GM23338 (cell line): ENCODE results near the gene CCDC54. TPM values are rescaled to one million over a fixed set of nuclear protein-coding genes. Genes with fewer than 3 reads are reported as not detected.
A peak's percentile ranks its signal among the peaks of the same experiment; 100 is the strongest.

Experiments
- ATAC-seq: fragments of 200-7000 bp; cut with Tn5 transposase; 3 replicates; pipeline ENCODE4 v1.9.1; 2020
- DNase-seq: peaks from one replicate; pipeline ENCODE4 v3.0.0-alpha.2; 2015; ENCODE audit warnings: low spot score
- H2AFZ ChIP-seq: fragments of 200-600 bp; sonication (generic); 2 replicates; pipeline ENCODE4 v1.8.0; 2016; ENCODE audit warnings: antibody characterized with exemption, mild to moderate bottlenecking, moderate library complexity
- H3F3A ChIP-seq: fragments of 200-600 bp; sonication (generic); replicated peaks from 2 replicates; pipeline ENCODE4 v1.8.0; 2017; ENCODE audit warnings: antibody characterized with exemption, mixed run types, low read depth
- H3K27ac ChIP-seq: fragments of 200-600 bp; sonication (generic); 2 replicates; pipeline ENCODE4 v1.6.1; 2016; ENCODE audit warnings: low read depth
- H3K27me3 ChIP-seq: fragments of 200-600 bp; sonication (generic); 2 replicates; pipeline ENCODE4 v1.8.0; 2016; ENCODE audit warnings: mild to moderate bottlenecking, mixed run types, moderate library complexity; ENCODE audit not compliant: insufficient read depth
- H3K36me3 ChIP-seq: fragments of 200-600 bp; sonication (generic); 2 replicates; pipeline ENCODE4 v1.8.0; 2016; ENCODE audit warnings: mild to moderate bottlenecking; ENCODE audit not compliant: insufficient read depth
- H3K4me1 ChIP-seq: fragments of 200-600 bp; sonication (generic); 2 replicates; pipeline ENCODE4 v1.8.0; 2016; ENCODE audit warnings: mild to moderate bottlenecking, moderate library complexity; ENCODE audit not compliant: insufficient read depth
- H3K4me2 ChIP-seq: fragments of 200-600 bp; sonication (generic); 2 replicates; pipeline ENCODE4 v1.7.1; 2017; ENCODE audit warnings: mixed run types
- H3K4me3 ChIP-seq: fragments of 200-600 bp; sonication (generic); 2 replicates; pipeline ENCODE4 v1.6.1; 2016; ENCODE audit warnings: mixed run types
- H3K79me2 ChIP-seq: fragments of 200-600 bp; sonication (generic); replicated peaks from 2 replicates; pipeline ENCODE4 v1.8.0; 2017; ENCODE audit warnings: mild to moderate bottlenecking; ENCODE audit not compliant: insufficient read depth
- H3K9me2 ChIP-seq: fragments of 200-600 bp; sonication (generic); 2 replicates; pipeline ENCODE4 v1.8.0; 2017; ENCODE audit not compliant: insufficient read depth
- H4K20me1 ChIP-seq: fragments of 200-600 bp; sonication (generic); replicated peaks from 2 replicates; pipeline ENCODE4 v1.8.0; 2017; ENCODE audit warnings: mild to moderate bottlenecking; ENCODE audit not compliant: insufficient read depth
- H3K27ac Mint-ChIP-seq: 2 replicates; pipeline ENCODE4 v1.8.0; 2020; ENCODE audit warnings: inconsistent platforms, mild to moderate bottlenecking, moderate library complexity, mixed read lengths
- H3K27me3 Mint-ChIP-seq: 3 replicates; pipeline ENCODE4 v1.8.0; 2022; ENCODE audit warnings: low read depth, mild to moderate bottlenecking, moderate library complexity, mixed read lengths, inconsistent platforms; ENCODE audit not compliant: insufficient read depth, poor library complexity
- H3K36me3 Mint-ChIP-seq: 3 replicates; pipeline ENCODE4 v1.8.0; 2021; ENCODE audit warnings: low read depth, mild to moderate bottlenecking, inconsistent platforms, moderate library complexity, mixed read lengths
- H3K4me1 Mint-ChIP-seq: 3 replicates; pipeline ENCODE4 v1.8.0; 2020; ENCODE audit warnings: mild to moderate bottlenecking, inconsistent platforms, mixed read lengths
- H3K4me3 Mint-ChIP-seq: 3 replicates; pipeline ENCODE4 v1.8.0; 2021; ENCODE audit warnings: moderate library complexity, mild to moderate bottlenecking, inconsistent platforms, mixed read lengths
- H3K9me3 Mint-ChIP-seq: 3 replicates; pipeline ENCODE4 v1.8.0; 2020; ENCODE audit warnings: moderate library complexity, mild to moderate bottlenecking, inconsistent platforms, mixed read lengths
- EZH2phosphoT487 ChIP-seq: fragments of 200-600 bp; sonication (generic); IDR thresholded peaks from one replicate; pipeline ENCODE4 v1.8.1; 2018; ENCODE audit warnings: antibody characterized with exemption; ENCODE audit not compliant: unreplicated experiment
- JUNB ChIP-seq: IDR thresholded peaks from one replicate; pipeline ENCODE4 v1.6.1; 2016; ENCODE audit warnings: antibody characterized with exemption; ENCODE audit not compliant: unreplicated experiment
- REST ChIP-seq: IDR thresholded peaks from one replicate; pipeline ENCODE4 v1.6.1; 2018; ENCODE audit warnings: antibody characterized with exemption; ENCODE audit not compliant: unreplicated experiment
- STAT1 ChIP-seq: IDR thresholded peaks from one replicate; pipeline ENCODE4 v1.6.1; 2016; ENCODE audit warnings: antibody characterized with exemption; ENCODE audit not compliant: unreplicated experiment
- ZNF331 ChIP-seq: fragments of 250-450 bp; sonication (Bioruptor Pico); IDR thresholded peaks from 2 replicates; pipeline ENCODE4 v1.5.0; 2020; ENCODE audit warnings: low read depth, mild to moderate bottlenecking, moderate library complexity
- ZNF462 ChIP-seq: fragments of 250-450 bp; sonication (Bioruptor Pico); IDR thresholded peaks from 2 replicates; pipeline ENCODE4 v1.5.0; 2020; ENCODE audit warnings: mild to moderate bottlenecking, moderate library complexity
- polyA plus RNA-seq: library from polyadenylated mRNA; unstranded; fragments of >200 nt; fragmentation: Nextera tagmentation; extraction: Ambion mirVana; gene quantifications from 2 replicates; pipeline ENCODE4 v1.2.1, GENCODE V29; 2016
- total RNA-seq: library from RNA; depleted of rRNA; stranded (reverse); fragments of >200 nt; shearing (Covaris generic); gene quantifications from 2 replicates; pipeline ENCODE4 v1.2.3, GENCODE V29; 2014

The CCDC54 gene
- total and polyA plus RNA-seq, 2 experiments from 2014 or later, result not detected

- no peak for ATAC-seq
- H3K27ac Mint-ChIP-seq, result no peak overlapping the region
- H3K4me2 ChIP-seq, result no peak overlapping the region
Measured at GRCh38 chr3:107375682-107376081, 1.6 kb upstream of the CCDC54 start.

GRCh38 chr3:107382631-107383030 is 5.4 kb downstream of the CCDC54 start:
- Mint-ChIP-seq H3K27ac (no peak overlapping the region), H3K27me3 (no peaks in the 10 kb centered on the region)

More at GRCh38 chr3:107375682-107376081, 1.6 kb upstream of the CCDC54 start:
- DNase-seq, result no peak
- Mint-ChIP-seq H3K4me3 (no peak overlapping the region), H3K4me1 (peaks cover 12% of the 10 kb centered on the region; the same call in 2 of the 3 replicates), H3K9me3 (no peaks in the 10 kb centered on the region), H3K27me3 (peaks cover 2% of the 10 kb centered on the region), H3K36me3 (no peaks in the 10 kb centered on the region)
- Histone ChIP-seq H4K20me1 (no peaks in the 10 kb centered on the region), H3F3A (no peaks in the 10 kb centered on the region), H3K27me3 (no peaks in the 10 kb centered on the region), H3K79me2 (no peaks in the 10 kb centered on the region), H3K27ac (no peak overlapping the region), H3K4me1 (peaks cover 6% of the 10 kb centered on the region; the same call in 1 of the 2 replicates), H2AFZ (no peak overlapping the region), H3K4me3 (no peak overlapping the region), H3K36me3 (no peaks in the 10 kb centered on the region), H3K9me2 (peaks cover 8% of the 10 kb centered on the region)
- TF ChIP-seq JUNB (no peak), REST (no peak)

GRCh38 chr3:107384428-107384827 is 7.2 kb downstream of the CCDC54 start:
- Histone ChIP-seq H3F3A (no peaks in the 10 kb centered on the region), H3K36me3 (no peaks in the 10 kb centered on the region), H2AFZ (no peak overlapping the region), H3K4me1 (peaks cover 37% of the 10 kb centered on the region), H4K20me1 (no peaks in the 10 kb centered on the region), H3K4me2 (peak overlapping the region; percentile 16; the same call in 1 of the 2 replicates), H3K9me2 (no peaks in the 10 kb centered on the region), H3K27me3 (no peaks in the 10 kb centered on the region), H3K4me3 (no peak overlapping the region), H3K27ac (no peak overlapping the region), H3K79me2 (no peaks in the 10 kb centered on the region)
- Mint-ChIP-seq H3K4me1 (peaks cover 32% of the 10 kb centered on the region), H3K36me3 (no peaks in the 10 kb centered on the region), H3K27ac (no peak overlapping the region), H3K4me3 (no peak overlapping the region), H3K27me3 (peaks cover 2% of the 10 kb centered on the region), H3K9me3 (no peaks in the 10 kb centered on the region)
- ATAC-seq, result no peak
- no peak for DNase-seq
- TF ChIP-seq ZNF331 (no peak), STAT1 (no peak), ZNF462 (CRISPR knock-in tag) (no peak)

More at GRCh38 chr3:107382631-107383030, 5.4 kb downstream of the CCDC54 start:
- no peak for ATAC-seq
- Histone ChIP-seq H2AFZ (no peak overlapping the region), H3K27ac (no peak overlapping the region), H4K20me1 (no peaks in the 10 kb centered on the region), H3K4me2 (no peak overlapping the region), H3K27me3 (no peaks in the 10 kb centered on the region), H3K4me3 (no peak overlapping the region), H3K79me2 (no peaks in the 10 kb centered on the region), H3K9me2 (peaks cover 4% of the 10 kb centered on the region), H3K36me3 (no peaks in the 10 kb centered on the region), H3K4me1 (peaks cover 34% of the 10 kb centered on the region), H3F3A (no peaks in the 10 kb centered on the region)
- no peak for TF ChIP-seq EZH2phosphoT487
- no peak for DNase-seq
- Mint-ChIP-seq H3K36me3 (no peaks in the 10 kb centered on the region), H3K4me1 (peaks cover 32% of the 10 kb centered on the region), H3K9me3 (no peaks in the 10 kb centered on the region), H3K4me3 (no peak overlapping the region)
